HepG2 (cell line): ENCODE results near the gene SYP. TPM values are rescaled to one million over a fixed set of nuclear protein-coding genes. Genes with fewer than 3 reads are reported as not detected.
"Not testable (repeated sequence)": the region's sequence is repeated elsewhere in the genome, so short reads cannot be mapped to it uniquely, and the experiment has no call there.

ENCODE experiments used
- ATAC-seq: fragments of 200-7000 bp; cut with Tn5 transposase; 3 replicates; pipeline ENCODE4 v1.9.1; 2020; ENCODE audit warnings: mild to moderate bottlenecking, moderate library complexity
- BruUV-seq: library from RNA; stranded (reverse); fragments of 400-500 nt; replicated peaks from 2 replicates; lab custom pipeline; 2021; lab: Mats Ljungman, UMichigan
- CTCF ChIA-PET: fragments of 300-600 bp; formaldehyde crosslinking; extraction: SDS; loops from one replicate; lab custom pipeline; 2021; ENCODE audit warnings: low total read pairs, inconsistent platforms, low intra/inter-chr PET ratio; lab: Yijun Ruan, JAX
- POLR2A ChIA-PET: fragments of 350-600 bp; sonication (Branson Sonifier 250); formaldehyde crosslinking; loops from one replicate; lab custom pipeline; 2020; ENCODE audit warnings: antibody characterized with exemption, inconsistent platforms; lab: Yijun Ruan, JAX
- DNase-seq: peaks from one replicate; pipeline ENCODE4 v3.0.0-alpha.2; 2015; ENCODE audit warnings: low spot score
- FAIRE-seq: peaks from 3 replicates; lab custom pipeline; 2011; peaks lifted over from hg19 to GRCh38; lab: Jason Lieb, UNC
- H2AFZ ChIP-seq: one replicate; pipeline ENCODE4 v1.6.1; 2011; ENCODE audit warnings: low read length, inconsistent platforms
- H3K27ac ChIP-seq: fragments of 300-600 bp; 3 replicates; pipeline ENCODE4 v1.8.0; 2011; ENCODE audit warnings: mixed run types, mild to moderate bottlenecking, mixed read lengths, low read length, inconsistent platforms; ENCODE audit not compliant: insufficient read depth; ENCODE audit errors: extremely low read length
- H3K27me3 ChIP-seq, 2 experiments: fragments of 200-600 bp in 1 of 2; 2 replicates in 1 of 2; 3 replicates in 1 of 2; pipeline versions ENCODE4 v1.6.0 to v1.8.0; 2011; ENCODE audit warnings: low read length in 2 of 2, mild to moderate bottlenecking in 2 of 2, moderate library complexity in 2 of 2, inconsistent platforms in 1 of 2; ENCODE audit not compliant: insufficient read depth in 2 of 2, control insufficient read depth in 1 of 2
- H3K36me3 ChIP-seq, 2 experiments: fragments of 200-600 bp in 1 of 2; replicated peaks in 1 of 2; 2 replicates in 1 of 2; 3 replicates in 1 of 2; pipeline versions ENCODE4 v1.5.1 to v1.8.0; 2011; ENCODE audit warnings: low read length in 2 of 2, inconsistent platforms in 1 of 2; ENCODE audit not compliant: insufficient read depth in 2 of 2, control insufficient read depth in 1 of 2
- H3K4me1 ChIP-seq: 2 replicates; pipeline ENCODE4 v1.5.1; 2012; ENCODE audit warnings: low read length, inconsistent platforms; ENCODE audit not compliant: insufficient read depth
- H3K4me2 ChIP-seq: 2 replicates; pipeline ENCODE4 v1.6.0; 2011; ENCODE audit warnings: low read depth, low read length, inconsistent platforms
- H3K4me3 ChIP-seq, 3 experiments: fragments of 200-600 bp in 1 of 3; sonication (generic), shearing (Covaris generic) in 1 of 3; replicated peaks in 1 of 3; 2 replicates each; pipeline ENCODE4 v1.5.1; 2011 to 2016; ENCODE audit warnings: low read length in 3 of 3, inconsistent platforms in 2 of 3, low read depth in 2 of 3, mild to moderate bottlenecking in 2 of 3, control low read depth in 1 of 3, mixed read lengths in 1 of 3; ENCODE audit not compliant: insufficient read depth in 1 of 3
- H3K79me2 ChIP-seq: one replicate; pipeline ENCODE4 v1.6.1; 2011; ENCODE audit warnings: low read length, inconsistent platforms; ENCODE audit not compliant: insufficient read depth
- H3K9ac ChIP-seq: 2 replicates; pipeline ENCODE4 v1.6.0; 2011; ENCODE audit warnings: mild to moderate bottlenecking, low read depth, low read length, inconsistent platforms; ENCODE audit not compliant: insufficient read depth
- H3K9me3 ChIP-seq: 2 replicates; pipeline ENCODE4 v1.5.1; 2012; ENCODE audit warnings: mild to moderate bottlenecking, low read length
- H4K20me1 ChIP-seq: 2 replicates; pipeline ENCODE4 v1.6.0; 2011; ENCODE audit warnings: inconsistent platforms, mild to moderate bottlenecking, low read length, moderate library complexity; ENCODE audit not compliant: insufficient read depth
- ELF3 ChIP-seq: IDR thresholded peaks from 2 replicates; pipeline ENCODE4 v1.6.1; 2016; ENCODE audit warnings: missing genetic modification reagents, missing compliant biosample characterization
- ZNF256 ChIP-seq: sonication (generic); formaldehyde crosslinking; conservative IDR thresholded peaks from 2 replicates; pipeline ENCODE4 v1.4.0; 2020; ENCODE audit warnings: missing genetic modification reagents
- WGBS: methylation state at CpG from one replicate; pipeline ENCODE4 v1.1.6; 2017; ENCODE audit warnings: low lambda C conversion rate; 5-methylcytosine and 5-hydroxymethylcytosine counted together
- in situ Hi-C: cut with HindIII; loops from 2 replicates; pipeline ENCODE4 v1.10.0; 2017; ENCODE audit warnings: low pct_unique_long_range_greater_than_20kb; ENCODE audit not compliant: extremely low pct_ligation_motif_present
- intact Hi-C: fragments of 100-400 bp; cut with micrococcal nuclease; formaldehyde crosslinking; loops from one replicate; pipeline ENCODE4 v1.10.0; 2022; ENCODE audit not compliant: unreplicated experiment
- polyA plus RNA-seq, 8 experiments: library from polyadenylated mRNA; depleted of rRNA in 3 of 8; stranded (reverse) in 7 of 8; unstranded in 1 of 8; fragments of >200 nt; fragmentation: Illumina TruSeq in 4 of 8; extraction: Trizol in 4 of 8; gene quantifications; 2 replicates each; pipeline versions ENCODE4 v1.2.1 to v1.2.3, GENCODE V29; 2011 to 2016; ENCODE audit warnings: low read depth in 4 of 8, missing spikeins in 1 of 8, mixed read lengths in 1 of 8; ENCODE audit not compliant: insufficient read depth in 1 of 8
- small RNA-seq, 3 experiments: library from RNA; depleted of rRNA; stranded (forward); fragments of <200 nt; gene quantifications; one replicate each; pipeline ENCODE3, GENCODE V24; 2012; ENCODE audit warnings: low read depth in 2 of 3, low replicate concordance in 1 of 3; ENCODE audit not compliant: insufficient read length in 3 of 3, insufficient read depth in 2 of 3
- total RNA-seq, 5 experiments: library from RNA; depleted of rRNA; stranded (reverse); fragments of >200 nt; fragmentation: Illumina TruSeq; extraction: Trizol; gene quantifications; 2 replicates each; pipeline ENCODE4 v1.2.3, GENCODE V29; 2016; ENCODE audit warnings: low read depth in 1 of 5
- TF ChIP-seq, protein P1 (sequence below): sonication (generic); formaldehyde crosslinking; IDR thresholded peaks from 2 replicates; pipeline ENCODE4 v1.5.0; 2020; ENCODE audit warnings: mild to moderate bottlenecking, missing genetic modification reagents, moderate library complexity

SYP gene
- total and polyA plus RNA-seq, 2 of the 13 experiments (the other 11 are each of a cell fraction or from before 2014, with no cell fraction given) = 2.0 to 2.5 TPM

DNA sequence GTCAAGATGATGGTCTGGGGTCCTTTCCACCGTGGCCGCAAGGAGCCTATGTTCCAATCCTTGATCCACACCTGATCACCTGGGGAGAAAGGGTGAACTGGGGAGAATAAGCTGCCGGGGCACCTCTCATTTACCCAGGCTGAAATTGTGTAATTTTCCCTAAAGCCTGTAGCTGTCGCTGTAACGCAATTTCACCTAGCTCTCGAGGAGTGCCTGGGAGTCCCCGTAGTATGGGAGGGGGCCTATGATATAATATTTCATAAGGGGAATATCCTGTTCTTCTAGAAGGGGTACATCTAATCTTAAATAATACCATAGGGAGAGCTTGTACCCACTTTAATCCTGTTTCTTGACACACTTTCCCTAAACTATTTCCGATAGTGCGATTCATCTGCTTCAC lies 57.7 kb downstream of the SYP start:
- CTCF ChIA-PET, H2AFZ ChIP-seq, ATAC-seq, H3K27me3 ChIP-seq, H3K9ac ChIP-seq, H3K79me2 ChIP-seq, H3K4me2 ChIP-seq, H4K20me1 ChIP-seq, intact Hi-C loops, BruUV-seq, DNase-seq, FAIRE-seq, H3K36me3 ChIP-seq, in situ Hi-C loops, POLR2A ChIA-PET, H3K4me3 ChIP-seq, H3K27ac ChIP-seq: not testable (repeated sequence)
- H3K9me3 ChIP-seq = peaks cover 22% of the 10 kb centered on the region
- WGBS = 60% methylated on average over 9 of the region's 9 CpGs
- H3K4me1 ChIP-seq = peaks cover 20% of the 10 kb centered on the region
- TF ChIP-seq, protein P1, sequence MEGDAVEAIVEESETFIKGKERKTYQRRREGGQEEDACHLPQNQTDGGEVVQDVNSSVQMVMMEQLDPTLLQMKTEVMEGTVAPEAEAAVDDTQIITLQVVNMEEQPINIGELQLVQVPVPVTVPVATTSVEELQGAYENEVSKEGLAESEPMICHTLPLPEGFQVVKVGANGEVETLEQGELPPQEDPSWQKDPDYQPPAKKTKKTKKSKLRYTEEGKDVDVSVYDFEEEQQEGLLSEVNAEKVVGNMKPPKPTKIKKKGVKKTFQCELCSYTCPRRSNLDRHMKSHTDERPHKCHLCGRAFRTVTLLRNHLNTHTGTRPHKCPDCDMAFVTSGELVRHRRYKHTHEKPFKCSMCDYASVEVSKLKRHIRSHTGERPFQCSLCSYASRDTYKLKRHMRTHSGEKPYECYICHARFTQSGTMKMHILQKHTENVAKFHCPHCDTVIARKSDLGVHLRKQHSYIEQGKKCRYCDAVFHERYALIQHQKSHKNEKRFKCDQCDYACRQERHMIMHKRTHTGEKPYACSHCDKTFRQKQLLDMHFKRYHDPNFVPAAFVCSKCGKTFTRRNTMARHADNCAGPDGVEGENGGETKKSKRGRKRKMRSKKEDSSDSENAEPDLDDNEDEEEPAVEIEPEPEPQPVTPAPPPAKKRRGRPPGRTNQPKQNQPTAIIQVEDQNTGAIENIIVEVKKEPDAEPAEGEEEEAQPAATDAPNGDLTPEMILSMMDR = 0 out of 2 replicates have a peak, but pooled peaks have one; percentile 9

DNA sequence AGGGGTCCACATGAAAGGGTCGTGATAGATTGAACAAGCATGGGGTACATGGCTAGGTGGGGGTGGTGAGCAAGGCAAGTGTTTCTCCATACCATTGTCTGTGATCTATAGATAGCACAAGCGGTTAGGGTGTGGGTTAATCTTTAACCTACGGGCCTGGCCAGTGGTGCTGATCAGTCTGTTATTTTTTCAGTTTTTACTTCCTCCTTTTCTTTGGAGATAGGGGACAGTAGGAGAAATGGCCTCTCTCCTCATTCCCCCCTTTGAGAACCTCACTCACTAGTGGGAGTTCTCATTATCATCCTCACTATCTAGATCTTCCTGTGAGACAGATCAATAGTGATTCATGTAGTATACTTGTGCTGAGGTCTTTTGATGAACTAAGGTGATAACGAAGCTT lies 60.3 kb downstream of the SYP start:
- Histone ChIP-seq H3K9ac (no peak overlapping the region), H2AFZ (no peak overlapping the region), H3K4me2 (no peak overlapping the region), H3K27me3 (no peaks in the 10 kb centered on the region), H3K36me3 (no peaks in the 10 kb centered on the region), H3K79me2 (no peaks in the 10 kb centered on the region), H3K4me3 (no peak overlapping the region), H3K4me1 (peaks cover 20% of the 10 kb centered on the region), H3K9me3 (peaks cover 22% of the 10 kb centered on the region), H3K27ac (no peak overlapping the region), H4K20me1 (no peaks in the 10 kb centered on the region)
- in situ Hi-C loops = no loop called here
- no TSS peak for BruUV-seq
- ATAC-seq = no peak
- 69% methylated on average over 1 of the region's 4 CpGs for WGBS
- no peak for FAIRE-seq
- peak; percentile 24 for DNase-seq
- intact Hi-C loops = no loop called here
- CTCF ChIA-PET = no interaction called here
- TF ChIP-seq ZNF256 (CRISPR knock-in tag) = no peak
- peak; percentile 54; the same call in 1 of the 2 replicates for TF ChIP-seq ELF3 (CRISPR knock-in tag)
- POLR2A ChIA-PET = no interaction called here

Small RNA genes within 50 kb of the gene (small RNA-seq; reads per million reads assigned to genes)
- gene RN7SL262P = 0 reads per million in 3 experiments

Other genes starting within 250 kb of the SYP start
- gene OTUD5, start 242.6 kb downstream of the SYP start, total RNA-seq (2016; rRNA removed; fragmentation: Illumina TruSeq; extraction: Trizol) = 16.9 and 18.4 TPM in 2 replicates
- gene OTUD5, start 242.6 kb downstream of the SYP start, polyA plus RNA-seq (2011; rRNA removed) = 42.2 and 44.8 TPM in 2 replicates
- 0.07 TPM in 1 of 2 replicates, not detected in the other for gene KCND1, start 228.3 kb downstream of the SYP start, total RNA-seq (2016; rRNA removed; fragmentation: Illumina TruSeq; extraction: Trizol)
- gene KCND1, start 228.3 kb downstream of the SYP start, polyA plus RNA-seq (2011; rRNA removed) = 0.30 and 1.1 TPM in 2 replicates
- gene GRIPAP1, start 197.9 kb downstream of the SYP start, total RNA-seq (2016; rRNA removed; fragmentation: Illumina TruSeq; extraction: Trizol) = 15.0 and 16.1 TPM in 2 replicates
- 22.6 and 24.7 TPM in 2 replicates for gene GRIPAP1, start 197.9 kb downstream of the SYP start, polyA plus RNA-seq (2011; rRNA removed)
- gene TFE3, start 156.8 kb downstream of the SYP start, total RNA-seq (2016; rRNA removed; fragmentation: Illumina TruSeq; extraction: Trizol) = 8.8 and 12.3 TPM in 2 replicates
- 8.3 and 13.1 TPM in 2 replicates for gene TFE3, start 156.8 kb downstream of the SYP start, polyA plus RNA-seq (2011; rRNA removed)
- gene CCDC120, start 141.2 kb downstream of the SYP start, total RNA-seq (2016; rRNA removed; fragmentation: Illumina TruSeq; extraction: Trizol) = 0.89 and 1.3 TPM in 2 replicates
- gene CCDC120, start 141.2 kb downstream of the SYP start, polyA plus RNA-seq (2011; rRNA removed) = 3.2 and 3.7 TPM in 2 replicates
- 0.33 TPM in 1 of 2 replicates, not detected in the other for gene PRAF2, start 126.2 kb downstream of the SYP start, total RNA-seq (2016; rRNA removed; fragmentation: Illumina TruSeq; extraction: Trizol)
- gene PRAF2, start 126.2 kb downstream of the SYP start, polyA plus RNA-seq (2011; rRNA removed) = 2.6 and 4.3 TPM in 2 replicates
- 14.0 and 16.4 TPM in 2 replicates for gene WDR45, start 120.3 kb downstream of the SYP start, total RNA-seq (2016; rRNA removed; fragmentation: Illumina TruSeq; extraction: Trizol)
- 65.5 and 91.1 TPM in 2 replicates for gene WDR45, start 120.3 kb downstream of the SYP start, polyA plus RNA-seq (2011; rRNA removed)
- gene GPKOW, start 76.5 kb downstream of the SYP start, total RNA-seq (2016; rRNA removed; fragmentation: Illumina TruSeq; extraction: Trizol) = 18.7 and 21.5 TPM in 2 replicates
- gene GPKOW, start 76.5 kb downstream of the SYP start, polyA plus RNA-seq (2011; rRNA removed) = 22.6 and 26.2 TPM in 2 replicates
- gene MAGIX, start 37.4 kb downstream of the SYP start, total RNA-seq (2016; rRNA removed; fragmentation: Illumina TruSeq; extraction: Trizol) = 1.0 and 1.2 TPM in 2 replicates
- 0.37 and 0.63 TPM in 2 replicates for gene MAGIX, start 37.4 kb downstream of the SYP start, polyA plus RNA-seq (2011; rRNA removed)
- gene PLP2, start 28.3 kb downstream of the SYP start, total RNA-seq (2016; rRNA removed; fragmentation: Illumina TruSeq; extraction: Trizol) = 0.18 and 0.40 TPM in 2 replicates
- gene PLP2, start 28.3 kb downstream of the SYP start, polyA plus RNA-seq (2011; rRNA removed) = 3.6 and 5.1 TPM in 2 replicates
- gene PRICKLE3, start 13.8 kb downstream of the SYP start, total RNA-seq (2016; rRNA removed; fragmentation: Illumina TruSeq; extraction: Trizol) = 2.5 and 2.6 TPM in 2 replicates
- 2.6 and 2.9 TPM in 2 replicates for gene PRICKLE3, start 13.8 kb downstream of the SYP start, polyA plus RNA-seq (2011; rRNA removed)
- gene CACNA1F, start 33.1 kb upstream of the SYP start, total RNA-seq (2016; rRNA removed; fragmentation: Illumina TruSeq; extraction: Trizol) = not detected in 2 replicates
- 0.03 and 0.09 TPM in 2 replicates for gene CACNA1F, start 33.1 kb upstream of the SYP start, polyA plus RNA-seq (2011; rRNA removed)
- gene CCDC22, start 35.3 kb upstream of the SYP start, total RNA-seq (2016; rRNA removed; fragmentation: Illumina TruSeq; extraction: Trizol) = 11.2 and 13.1 TPM in 2 replicates
- 11.0 and 17.1 TPM in 2 replicates for gene CCDC22, start 35.3 kb upstream of the SYP start, polyA plus RNA-seq (2011; rRNA removed)
- not detected in 2 replicates for gene FOXP3, start 64.5 kb upstream of the SYP start, total RNA-seq (2016; rRNA removed; fragmentation: Illumina TruSeq; extraction: Trizol)
- 0.04 and 0.07 TPM in 2 replicates for gene FOXP3, start 64.5 kb upstream of the SYP start, polyA plus RNA-seq (2011; rRNA removed)
- gene PPP1R3F, start 69.6 kb upstream of the SYP start, total RNA-seq (2016; rRNA removed; fragmentation: Illumina TruSeq; extraction: Trizol) = 0.07 and 0.84 TPM in 2 replicates
- gene PPP1R3F, start 69.6 kb upstream of the SYP start, polyA plus RNA-seq (2011; rRNA removed) = 0.46 and 0.82 TPM in 2 replicates
- not detected in 2 replicates for gene GAGE10, start 103.5 kb upstream of the SYP start, total RNA-seq (2016; rRNA removed; fragmentation: Illumina TruSeq; extraction: Trizol)
- not detected in 2 replicates for gene GAGE10, start 103.5 kb upstream of the SYP start, polyA plus RNA-seq (2011; rRNA removed)
- gene GAGE12J, start 121.8 kb upstream of the SYP start, total RNA-seq (2016; rRNA removed; fragmentation: Illumina TruSeq; extraction: Trizol) = not detected in 2 replicates
- not detected in 2 replicates for gene GAGE12J, start 121.8 kb upstream of the SYP start, polyA plus RNA-seq (2011; rRNA removed)
- not detected in 2 replicates for gene GAGE13, start 131.4 kb upstream of the SYP start, total RNA-seq (2016; rRNA removed; fragmentation: Illumina TruSeq; extraction: Trizol)
- gene GAGE13, start 131.4 kb upstream of the SYP start, polyA plus RNA-seq (2011; rRNA removed) = not detected in 2 replicates